ENCODE data around the gene CDH13. TPM values are rescaled to one million over a fixed set of nuclear protein-coding genes. Genes with fewer than 3 reads are reported as not detected.

Gene CDH13
- total and polyA plus RNA-seq, 9 of the 15 experiments (the other 6 are each of a cell fraction or from before 2014, with no cell fraction given), result 0.03 TPM; not detected in 8

GRCh38 chr16:83270640-83271039 lies 643.9 kb downstream of the CDH13 start (continued):
- TF ChIP-seq TGIF2 (CRISPR knock-in tag; IDR thresholded peaks at IDR 0.05) (no peak), ZSCAN29 (IDR thresholded peaks at IDR 0.05) (no peak)

- Histone ChIP-seq H3K27me3 (ENCODE audit: control insufficient read depth in 2 of 2, insufficient read depth in 2 of 2, low read length in 2 of 2) (no peaks in the 10 kb centered on the region), H3K4me1 (replicated peaks in 1 of 2; ENCODE audit: control insufficient read depth in 2 of 2, insufficient read depth in 2 of 2, low read length in 2 of 2) (no peaks in the 10 kb centered on the region), H4K20me1 (replicated peaks; ENCODE audit: control insufficient read depth, insufficient read depth, low read length) (no peaks in the 10 kb centered on the region), H3K4me3 (no peak overlapping the region), H3K9me3 (replicated peaks; ENCODE audit: control insufficient read depth, insufficient read depth, low read depth, low read length) (no peaks in the 10 kb centered on the region), H3K27ac (ENCODE audit: extremely low read depth, low read depth, low read length) (no peak overlapping the region), H3K9ac (ENCODE audit: insufficient read depth in 1 of 2, low read depth in 2 of 2, low read length in 2 of 2) (no peak overlapping the region), H3K4me2 (ENCODE audit: insufficient read depth, low read length) (no peak overlapping the region), H3K79me2 (ENCODE audit: control insufficient read depth, insufficient read depth, low read length) (no peaks in the 10 kb centered on the region), H2AFZ (ENCODE audit: low read depth, low read length) (no peak overlapping the region), H3K9me1 (ENCODE audit: control insufficient read depth, insufficient read depth, low read length) (no peaks in the 10 kb centered on the region), H3K36me3 (ENCODE audit: control insufficient read depth, insufficient read depth, low read length) (no peaks in the 10 kb centered on the region)
- BruUV-seq (replicated peaks), result no TSS peak
- ChIA-PET CTCF (ENCODE audit: low intra/inter-chr PET ratio) (no interaction called here), POLR2A (interaction anchor here (0.5 kb wide), 1 partner anchor 192 kb away, joined by 4 read pairs; no protein-coding TSS in a partner anchor)
- no peak for ATAC-seq
- 0% methylated on average over 2 of the region's 2 CpGs for WGBS (ENCODE audit: insufficient coverage, low coverage, missing lambda C conversion rate)
- DNase-seq (ENCODE audit: extremely low read depth in 1 of 4, low spot score in 3 of 4), result no peak
- intact Hi-C loops (cut with micrococcal nuclease), result no loop called here
- no peak for FAIRE-seq
- in situ Hi-C loops (cut with MboI), result no loop called here
- no peak for TF ChIP-seq ZNF184 (CRISPR knock-in tag; IDR thresholded peaks at IDR 0.05)
- TF ChIP-seq ZNF655 (CRISPR knock-in tag; IDR thresholded peaks at IDR 0.05), result no peak
- TF ChIP-seq HIVEP1 (CRISPR knock-in tag; IDR thresholded peaks at IDR 0.05), result no peak
- no peak for TF ChIP-seq NR2F6 (CRISPR knock-in tag; IDR thresholded peaks at IDR 0.05)
- no peak for TF ChIP-seq PCBP2 (IDR thresholded peaks at IDR 0.05; ENCODE audit: low read depth, low read length, poor library complexity, severe bottlenecking)
- no peak for TF ChIP-seq HMGXB4 (CRISPR knock-in tag; IDR thresholded peaks at IDR 0.05)
- no peak for TF ChIP-seq TAF7 (tag; IDR thresholded peaks at IDR 0.05)
- no peak for TF ChIP-seq ATF4 (CRISPR knock-in tag; IDR thresholded peaks at IDR 0.05)
- TF ChIP-seq ZNF274 (IDR thresholded peaks at IDR 0.05; ENCODE audit: borderline replicate concordance, low read depth, low read length), result no peak
- TF ChIP-seq ZSCAN32 (CRISPR knock-in tag; IDR thresholded peaks at IDR 0.05), result no peak
- TF ChIP-seq XRCC4 (IDR thresholded peaks at IDR 0.05; ENCODE audit: extremely low read depth, insufficient read depth, insufficient read length), result no peak
- TF ChIP-seq FOXK2 (conservative IDR thresholded peaks at IDR 0.05 in 1 of 2, IDR thresholded peaks at IDR 0.05 in 1 of 2; ENCODE audit: low read depth in 2 of 2), result no peak
- no peak for TF ChIP-seq POLR2H (tag; IDR thresholded peaks at IDR 0.05; ENCODE audit: low read depth)
- no peak for TF ChIP-seq CHCHD3 (CRISPR knock-in tag; IDR thresholded peaks at IDR 0.05)
These were observed 644.4 kb downstream of the CDH13 start for GRCh38 chr16:83271123-83271522.

All from K562 (cell line).